HepG2 (cell line): ENCODE results near the gene STAT4. TPM values are rescaled to one million over a fixed set of nuclear protein-coding genes. Genes with fewer than 3 reads are reported as not detected.

ENCODE experiments used
- HIVEP1 ChIP-seq: sonication (generic); formaldehyde crosslinking; IDR thresholded peaks from 2 replicates; pipeline ENCODE4 v1.4.0; 2020; ENCODE audit warnings: mild to moderate bottlenecking, missing genetic modification reagents
- KDM1A ChIP-seq: IDR thresholded peaks from 2 replicates; pipeline ENCODE4 v1.6.1; 2016; ENCODE audit warnings: missing compliant biosample characterization
- MATR3 ChIP-seq: sonication (generic); formaldehyde crosslinking; IDR thresholded peaks from 2 replicates; pipeline ENCODE4 v1.4.0; 2020; ENCODE audit warnings: missing genetic modification reagents
- MLLT10 ChIP-seq: sonication (generic); formaldehyde crosslinking; IDR thresholded peaks from 2 replicates; pipeline ENCODE4 v1.4.0; 2020; ENCODE audit warnings: missing genetic modification reagents
- NFIB ChIP-seq: sonication (generic); formaldehyde crosslinking; IDR thresholded peaks from 2 replicates; pipeline ENCODE4 v1.9.0; 2021; ENCODE audit warnings: missing genetic modification reagents, mild to moderate bottlenecking, borderline replicate concordance
- NFKB2 ChIP-seq: sonication (generic); formaldehyde crosslinking; IDR thresholded peaks from 2 replicates; pipeline ENCODE4 v1.4.0; 2020; ENCODE audit warnings: missing genetic modification reagents, borderline replicate concordance
- NPAS2 ChIP-seq: sonication (generic); formaldehyde crosslinking; IDR thresholded peaks from 2 replicates; pipeline ENCODE4 v1.8.0; 2022; ENCODE audit warnings: mild to moderate bottlenecking, missing genetic modification reagents, borderline replicate concordance
- YEATS4 ChIP-seq: sonication (generic); formaldehyde crosslinking; IDR thresholded peaks from 2 replicates; pipeline ENCODE4 v1.4.0; 2020; ENCODE audit warnings: missing genetic modification reagents, borderline replicate concordance
- ZFX ChIP-seq: sonication (generic); formaldehyde crosslinking; IDR thresholded peaks from 2 replicates; pipeline ENCODE4 v1.4.0; 2020; ENCODE audit warnings: mild to moderate bottlenecking, low read depth, missing genetic modification reagents, moderate library complexity
- ZFYVE20 ChIP-seq: sonication (generic); formaldehyde crosslinking; IDR thresholded peaks from 2 replicates; pipeline ENCODE4 v1.8.0; 2023; ENCODE audit warnings: low read depth, mild to moderate bottlenecking, moderate library complexity, missing genetic modification reagents, borderline replicate concordance
- ZNF530 ChIP-seq: sonication (generic); formaldehyde crosslinking; IDR thresholded peaks from 2 replicates; pipeline ENCODE4 v1.5.0; 2020; ENCODE audit warnings: low read depth, mild to moderate bottlenecking, missing genetic modification reagents
- ZNF570 ChIP-seq: sonication (generic); formaldehyde crosslinking; IDR thresholded peaks from 2 replicates; pipeline ENCODE4 v1.4.0; 2020; ENCODE audit warnings: mild to moderate bottlenecking, missing genetic modification reagents, borderline replicate concordance
- ZSCAN30 ChIP-seq: sonication (generic); formaldehyde crosslinking; IDR thresholded peaks from 2 replicates; pipeline ENCODE4 v1.5.0; 2020; ENCODE audit warnings: mild to moderate bottlenecking, missing genetic modification reagents
- polyA plus RNA-seq, 8 experiments: library from polyadenylated mRNA; depleted of rRNA in 3 of 8; stranded (reverse) in 7 of 8; unstranded in 1 of 8; fragments of >200 nt; fragmentation: Illumina TruSeq in 4 of 8; extraction: Trizol in 4 of 8; gene quantifications; 2 replicates each; pipeline versions ENCODE4 v1.2.1 to v1.2.3, GENCODE V29; 2011 to 2016; ENCODE audit warnings: low read depth in 4 of 8, missing spikeins in 1 of 8, mixed read lengths in 1 of 8; ENCODE audit not compliant: insufficient read depth in 1 of 8
- total RNA-seq, 5 experiments: library from RNA; depleted of rRNA; stranded (reverse); fragments of >200 nt; fragmentation: Illumina TruSeq; extraction: Trizol; gene quantifications; 2 replicates each; pipeline ENCODE4 v1.2.3, GENCODE V29; 2016; ENCODE audit warnings: low read depth in 1 of 5
- TF ChIP-seq, protein P1 (sequence below): sonication (generic); formaldehyde crosslinking; IDR thresholded peaks from 2 replicates; pipeline ENCODE4 v1.4.0; 2020; ENCODE audit warnings: mild to moderate bottlenecking, missing genetic modification reagents
- TF ChIP-seq, protein P2 (sequence below): sonication (generic); formaldehyde crosslinking; IDR thresholded peaks from 2 replicates; pipeline ENCODE4 v1.8.1; 2022; ENCODE audit warnings: low read depth, mild to moderate bottlenecking, missing genetic modification reagents
- TF ChIP-seq, protein P3 (sequence below): sonication (generic); formaldehyde crosslinking; IDR thresholded peaks from 2 replicates; pipeline ENCODE4 v1.4.0; 2020; ENCODE audit warnings: missing genetic modification reagents, borderline replicate concordance

STAT4 gene
- total and polyA plus RNA-seq, 2 of the 13 experiments (the other 11 are each of a cell fraction or from before 2014, with no cell fraction given) = 0.37 TPM; not detected in 1

DNA sequence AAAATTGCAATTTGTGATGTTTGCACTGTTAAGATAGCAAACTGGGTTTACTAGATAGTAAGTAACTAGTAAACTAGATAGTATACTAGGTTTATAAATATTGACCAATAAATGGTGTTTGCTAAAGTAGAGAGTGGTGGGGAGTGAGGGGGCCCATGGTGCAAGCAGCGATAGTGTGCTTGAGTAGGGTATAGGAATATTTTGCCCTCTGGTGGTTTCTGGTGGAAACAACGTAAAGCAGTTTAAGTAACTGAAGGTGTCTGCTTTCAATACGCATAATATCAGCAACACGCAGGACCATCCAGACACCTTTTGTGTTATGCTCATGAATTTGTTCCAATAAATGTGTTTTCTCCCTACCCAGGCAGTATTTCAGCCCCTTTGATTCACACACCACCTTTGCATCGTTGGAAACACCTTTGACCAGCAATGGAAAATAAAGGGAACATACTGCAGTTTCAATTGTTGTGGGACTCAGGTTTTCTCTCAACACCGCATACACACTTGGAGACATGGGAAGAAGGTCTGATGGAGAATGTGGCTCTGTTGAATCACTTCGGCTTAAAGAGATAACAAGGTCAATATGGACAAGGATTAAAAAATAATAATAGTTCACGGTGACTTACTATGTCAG, 120.2 kb downstream of the STAT4 start (continued):
- TF ChIP-seq, protein P1, sequence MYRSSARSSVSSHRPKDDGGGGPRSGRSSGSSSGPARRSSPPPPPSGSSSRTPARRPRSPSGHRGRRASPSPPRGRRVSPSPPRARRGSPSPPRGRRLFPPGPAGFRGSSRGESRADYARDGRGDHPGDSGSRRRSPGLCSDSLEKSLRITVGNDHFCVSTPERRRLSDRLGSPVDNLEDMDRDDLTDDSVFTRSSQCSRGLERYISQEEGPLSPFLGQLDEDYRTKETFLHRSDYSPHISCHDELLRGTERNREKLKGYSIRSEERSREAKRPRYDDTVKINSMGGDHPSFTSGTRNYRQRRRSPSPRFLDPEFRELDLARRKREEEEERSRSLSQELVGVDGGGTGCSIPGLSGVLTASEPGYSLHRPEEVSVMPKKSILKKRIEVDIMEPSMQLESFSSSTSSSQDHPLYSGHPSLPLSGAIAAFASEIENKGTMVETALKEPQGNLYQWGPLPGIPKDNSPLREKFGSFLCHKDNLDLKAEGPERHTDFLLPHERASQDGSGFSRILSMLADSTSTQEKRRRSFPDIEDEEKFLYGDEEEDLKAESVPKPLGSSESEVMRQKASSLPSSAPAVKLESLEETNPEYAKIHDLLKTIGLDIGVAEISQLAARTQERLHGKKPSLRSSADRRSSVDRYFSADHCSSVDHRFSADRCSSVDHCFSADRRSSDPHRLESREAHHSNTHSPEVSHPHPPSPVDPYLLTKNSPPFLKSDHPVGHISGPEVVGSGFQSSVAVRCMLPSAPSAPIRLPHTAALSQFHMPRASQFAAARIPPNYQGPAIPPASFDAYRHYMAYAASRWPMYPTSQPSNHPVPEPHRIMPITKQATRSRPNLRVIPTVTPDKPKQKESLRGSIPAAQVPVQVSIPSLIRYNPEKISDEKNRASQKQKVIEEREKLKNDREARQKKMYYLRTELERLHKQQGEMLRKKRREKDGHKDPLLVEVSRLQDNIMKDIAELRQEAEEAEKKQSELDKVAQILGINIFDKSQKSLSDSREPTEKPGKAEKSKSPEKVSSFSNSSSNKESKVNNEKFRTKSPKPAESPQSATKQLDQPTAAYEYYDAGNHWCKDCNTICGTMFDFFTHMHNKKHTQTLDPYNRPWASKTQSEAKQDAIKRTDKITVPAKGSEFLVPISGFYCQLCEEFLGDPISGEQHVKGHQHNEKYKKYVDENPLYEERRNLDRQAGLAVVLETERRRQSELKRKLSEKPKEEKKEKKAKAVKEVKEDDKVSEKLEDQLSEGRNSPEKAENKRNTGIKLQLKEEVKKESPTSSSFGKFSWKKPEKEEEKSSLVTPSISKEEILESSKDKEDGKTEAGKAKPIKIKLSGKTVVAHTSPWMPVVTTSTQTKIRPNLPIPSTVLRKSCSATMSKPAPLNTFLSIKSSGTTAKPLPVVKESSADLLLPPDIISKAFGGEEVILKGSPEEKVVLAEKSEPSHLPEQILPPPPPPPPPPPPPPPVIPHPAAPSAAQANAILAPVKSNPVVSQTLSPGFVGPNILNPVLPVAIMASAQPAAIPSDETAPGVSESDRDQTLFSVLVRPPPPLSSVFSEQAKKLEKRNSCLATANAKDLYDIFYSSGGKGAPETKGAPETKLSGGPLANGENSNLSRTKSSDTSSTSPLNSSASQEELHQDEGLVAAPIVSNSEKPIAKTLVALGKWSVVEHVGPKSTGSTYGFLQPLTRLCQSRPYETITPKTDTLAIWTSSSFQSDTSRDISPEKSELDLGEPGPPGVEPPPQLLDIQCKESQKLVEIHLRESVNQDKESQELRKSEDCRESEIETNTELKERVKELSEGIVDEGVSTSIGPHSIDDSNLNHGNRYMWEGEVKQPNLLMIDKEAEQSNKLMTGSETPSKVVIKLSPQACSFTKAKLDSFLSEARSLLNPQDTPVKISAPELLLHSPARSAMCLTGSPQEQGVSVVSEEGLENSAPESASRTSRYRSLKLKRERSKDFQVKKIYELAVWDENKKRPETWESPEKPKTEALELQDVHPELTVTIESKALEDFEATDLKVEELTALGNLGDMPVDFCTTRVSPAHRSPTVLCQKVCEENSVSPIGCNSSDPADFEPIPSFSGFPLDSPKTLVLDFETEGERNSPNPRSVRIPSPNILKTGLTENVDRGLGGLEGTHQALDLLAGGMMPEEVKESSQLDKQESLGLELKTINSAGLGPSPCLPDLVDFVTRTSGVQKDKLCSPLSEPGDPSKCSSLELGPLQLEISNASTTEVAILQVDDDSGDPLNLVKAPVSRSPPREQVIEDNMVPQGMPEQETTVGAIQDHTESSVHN (CRISPR knock-in tag) = no peak
- TF ChIP-seq NPAS2 (CRISPR knock-in tag) (no peak), ZNF530 (CRISPR knock-in tag) (no peak), MLLT10 (CRISPR knock-in tag) (no peak), ZFX (CRISPR knock-in tag) (no peak), ZNF570 (CRISPR knock-in tag) (no peak), HIVEP1 (CRISPR knock-in tag) (no peak), MATR3 (CRISPR knock-in tag) (no peak), KDM1A (CRISPR knock-in tag) (no peak), NFIB (CRISPR knock-in tag) (no peak), ZFYVE20 (CRISPR knock-in tag) (no peak), ZSCAN30 (CRISPR knock-in tag) (no peak), YEATS4 (CRISPR knock-in tag) (no peak), NFKB2 (CRISPR knock-in tag) (no peak)
- TF ChIP-seq, protein P2, sequence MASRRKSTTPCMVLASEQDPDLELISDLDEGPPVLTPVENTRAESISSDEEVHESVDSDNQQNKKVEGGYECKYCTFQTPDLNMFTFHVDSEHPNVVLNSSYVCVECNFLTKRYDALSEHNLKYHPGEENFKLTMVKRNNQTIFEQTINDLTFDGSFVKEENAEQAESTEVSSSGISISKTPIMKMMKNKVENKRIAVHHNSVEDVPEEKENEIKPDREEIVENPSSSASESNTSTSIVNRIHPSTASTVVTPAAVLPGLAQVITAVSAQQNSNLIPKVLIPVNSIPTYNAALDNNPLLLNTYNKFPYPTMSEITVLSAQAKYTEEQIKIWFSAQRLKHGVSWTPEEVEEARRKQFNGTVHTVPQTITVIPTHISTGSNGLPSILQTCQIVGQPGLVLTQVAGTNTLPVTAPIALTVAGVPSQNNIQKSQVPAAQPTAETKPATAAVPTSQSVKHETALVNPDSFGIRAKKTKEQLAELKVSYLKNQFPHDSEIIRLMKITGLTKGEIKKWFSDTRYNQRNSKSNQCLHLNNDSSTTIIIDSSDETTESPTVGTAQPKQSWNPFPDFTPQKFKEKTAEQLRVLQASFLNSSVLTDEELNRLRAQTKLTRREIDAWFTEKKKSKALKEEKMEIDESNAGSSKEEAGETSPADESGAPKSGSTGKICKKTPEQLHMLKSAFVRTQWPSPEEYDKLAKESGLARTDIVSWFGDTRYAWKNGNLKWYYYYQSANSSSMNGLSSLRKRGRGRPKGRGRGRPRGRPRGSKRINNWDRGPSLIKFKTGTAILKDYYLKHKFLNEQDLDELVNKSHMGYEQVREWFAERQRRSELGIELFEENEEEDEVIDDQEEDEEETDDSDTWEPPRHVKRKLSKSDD (CRISPR knock-in tag) = no peak
- TF ChIP-seq, protein P3, sequence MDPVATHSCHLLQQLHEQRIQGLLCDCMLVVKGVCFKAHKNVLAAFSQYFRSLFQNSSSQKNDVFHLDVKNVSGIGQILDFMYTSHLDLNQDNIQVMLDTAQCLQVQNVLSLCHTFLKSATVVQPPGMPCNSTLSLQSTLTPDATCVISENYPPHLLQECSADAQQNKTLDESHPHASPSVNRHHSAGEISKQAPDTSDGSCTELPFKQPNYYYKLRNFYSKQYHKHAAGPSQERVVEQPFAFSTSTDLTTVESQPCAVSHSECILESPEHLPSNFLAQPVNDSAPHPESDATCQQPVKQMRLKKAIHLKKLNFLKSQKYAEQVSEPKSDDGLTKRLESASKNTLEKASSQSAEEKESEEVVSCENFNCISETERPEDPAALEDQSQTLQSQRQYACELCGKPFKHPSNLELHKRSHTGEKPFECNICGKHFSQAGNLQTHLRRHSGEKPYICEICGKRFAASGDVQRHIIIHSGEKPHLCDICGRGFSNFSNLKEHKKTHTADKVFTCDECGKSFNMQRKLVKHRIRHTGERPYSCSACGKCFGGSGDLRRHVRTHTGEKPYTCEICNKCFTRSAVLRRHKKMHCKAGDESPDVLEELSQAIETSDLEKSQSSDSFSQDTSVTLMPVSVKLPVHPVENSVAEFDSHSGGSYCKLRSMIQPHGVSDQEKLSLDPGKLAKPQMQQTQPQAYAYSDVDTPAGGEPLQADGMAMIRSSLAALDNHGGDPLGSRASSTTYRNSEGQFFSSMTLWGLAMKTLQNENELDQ (CRISPR knock-in tag) = peak; percentile 64; the same call in 1 of the 2 replicates
